CD4-positive, alpha-beta T cell treated with Interleukin-4 for 1 hour (primary cell): ENCODE measurements around the gene ANKRD39.
A peak's percentile ranks its signal among the peaks of the same experiment; 100 is the strongest.
"Not testable (repeated sequence)": the region's sequence is repeated elsewhere in the genome, so short reads cannot be mapped to it uniquely, and the experiment has no call there.

ENCODE experiments used
- DNase-seq, 2 donors: peaks; one replicate each; pipeline ENCODE4 v3.0.0-alpha.2; 2020 to 2022

The ANKRD39 gene

GRCh38 chr2:96806468-96807126, 51.2 kb downstream of the ANKRD39 start:
- peak; percentile 25 to 55 for DNase-seq

DNA sequence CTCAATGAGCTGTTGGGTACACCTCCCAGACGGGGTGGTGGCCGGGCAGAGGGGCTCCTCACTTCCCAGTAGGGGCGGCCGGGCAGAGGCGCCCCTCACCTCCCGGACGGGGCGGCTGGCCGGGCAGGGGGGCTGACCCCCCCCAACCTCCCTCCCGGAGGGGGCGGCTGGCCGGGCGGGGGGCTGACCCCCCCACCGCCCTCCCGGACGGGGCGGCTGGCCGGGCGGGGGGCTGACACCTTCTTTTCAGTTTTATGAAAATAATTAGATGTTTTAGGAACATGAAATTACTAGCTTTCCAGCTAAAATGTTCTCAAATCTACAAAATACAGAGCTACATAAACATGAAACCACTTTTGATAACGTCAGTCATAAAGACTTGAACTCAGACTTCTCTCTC, 51.9 kb downstream of the ANKRD39 start:
- not testable (repeated sequence) for DNase-seq

- DNase-seq, result no peak
Observed at GRCh38 chr2:96804986-96805385, 52.8 kb downstream of the ANKRD39 start.

- DNase-seq, result no peak
Observed at GRCh38 chr2:96802721-96803120, 55.1 kb downstream of the ANKRD39 start.

GRCh38 chr2:96801786-96802595, 55.8 kb downstream of the ANKRD39 start:
- DNase-seq, result peak in 1 of 2 donors; percentile 32

- DNase-seq, result peak; percentile 72
Observed at GRCh38 chr2:96801005-96801785, 56.6 kb downstream of the ANKRD39 start.

- DNase-seq, result no peak
Observed at GRCh38 chr2:96800061-96801004, 57.5 kb downstream of the ANKRD39 start.

DNA sequence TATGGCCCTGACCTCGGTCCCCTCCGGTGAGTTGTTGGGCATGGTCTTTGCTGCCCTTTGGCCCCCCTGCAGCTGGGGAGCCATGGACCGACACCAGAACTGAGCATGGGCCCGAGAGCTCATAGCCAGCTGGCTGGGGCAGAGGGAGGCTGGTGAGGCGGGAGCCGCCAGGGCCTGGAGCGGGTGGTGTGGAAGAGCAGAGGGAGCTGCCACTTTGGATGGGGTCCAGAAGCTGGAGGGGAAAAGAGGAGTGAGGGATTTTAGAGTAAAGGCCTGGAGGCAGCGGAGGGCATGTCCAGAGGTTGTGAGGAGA, 58.2 kb downstream of the ANKRD39 start:
- no peak for DNase-seq

GRCh38 chr2:96798733-96799622, 58.8 kb downstream of the ANKRD39 start:
- DNase-seq, result no peak
